Measurements from ENCODE around the gene PP2D1.
"Not testable (repeated sequence)": the region's sequence is repeated elsewhere in the genome, so short reads cannot be mapped to it uniquely, and the experiment has no call there.

PP2D1 gene

DNA sequence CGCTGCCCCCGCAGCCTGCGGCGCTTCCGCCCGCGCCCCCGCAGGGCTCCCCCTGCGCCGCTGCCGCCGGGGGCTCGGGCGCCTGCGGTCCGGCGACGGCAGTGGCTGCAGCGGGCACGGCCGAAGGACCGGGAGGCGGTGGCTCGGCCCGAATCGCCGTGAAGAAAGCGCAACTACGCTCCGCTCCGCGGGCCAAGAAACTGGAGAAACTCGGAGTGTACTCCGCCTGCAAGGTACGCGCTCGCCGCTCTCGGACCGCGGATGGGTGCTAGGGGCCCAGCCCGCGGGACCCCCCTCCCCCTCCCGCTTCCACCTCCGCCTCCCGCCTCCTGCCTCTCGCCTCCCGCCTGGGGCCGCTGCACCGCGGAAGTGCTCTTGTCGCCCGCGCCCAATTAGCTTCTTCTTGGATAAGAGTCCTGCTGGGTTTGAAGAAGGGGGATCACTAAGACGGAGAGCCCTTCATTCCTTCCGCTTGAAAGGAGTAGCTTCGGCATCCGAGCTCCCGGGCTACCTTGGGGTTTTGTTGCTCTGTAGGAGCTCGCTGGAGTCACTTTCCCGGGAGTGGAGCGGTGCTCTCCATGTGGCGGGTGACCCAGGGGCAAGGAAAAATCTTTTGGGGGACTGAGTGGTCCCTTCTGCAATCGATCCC lies 28.6 kb upstream of the PP2D1 start:
- ATAC-seq (peak; percentile 29), DNase-seq (peak; percentile 79)

- DNase-seq, result peak; percentile 86
- ATAC-seq, result peak; percentile 75
Measured at GRCh38 chr3:20039765-20040547, 27.9 kb upstream of the PP2D1 start, which contains the start of gene KAT2B. Gene KAT2B, plus strand, starts transcription at chr3:20040446. Its CDS starts 32 bp downstream, at chr3:20040478.

- ATAC-seq, result no peak
- no peak for DNase-seq
Measured at GRCh38 chr3:20039466-20039764, 27.4 kb upstream of the PP2D1 start.

GRCh38 chr3:20038699-20039465 lies 26.8 kb upstream of the PP2D1 start:
- ATAC-seq, result no peak

DNA sequence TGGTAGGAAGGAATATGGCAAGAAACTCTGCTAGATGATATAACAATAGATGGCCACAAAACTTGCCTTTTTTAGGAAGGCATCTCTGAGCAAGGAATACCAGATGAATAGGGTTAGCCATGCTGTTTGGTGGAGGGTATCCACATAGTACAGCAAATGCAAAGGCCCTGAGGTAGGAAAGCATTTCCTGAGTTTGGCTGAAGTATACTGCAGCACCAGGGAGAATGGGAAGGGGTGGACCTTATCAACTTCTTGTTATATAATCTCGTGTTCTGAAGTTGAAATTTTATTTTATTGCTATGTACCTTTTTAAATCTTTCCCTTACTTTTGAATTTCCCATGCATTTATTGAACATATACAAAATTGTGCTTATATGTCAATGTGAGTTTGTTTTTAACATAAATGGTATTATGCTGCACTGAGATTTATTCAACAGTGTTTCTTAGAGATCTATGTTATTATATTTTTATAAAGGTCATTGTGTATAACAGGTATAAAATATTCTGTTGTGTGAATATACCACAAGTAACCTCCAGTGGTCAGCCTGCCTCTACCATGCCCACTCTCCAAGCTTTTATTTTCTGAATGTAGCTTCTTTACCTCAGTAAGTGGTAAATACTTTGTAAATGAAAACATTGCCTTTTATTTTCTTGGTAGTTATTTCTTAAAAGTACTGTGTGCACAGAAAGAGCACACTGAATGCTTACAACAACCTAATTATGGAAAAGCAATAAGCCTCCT lies 25.4 kb upstream of the PP2D1 start:
- no peak for DNase-seq
- ATAC-seq, result no peak

More at GRCh38 chr3:20038699-20039465, 26.8 kb upstream of the PP2D1 start:
- DNase-seq, result no peak

GRCh38 chr3:20035019-20035418 lies 23.0 kb upstream of the PP2D1 start:
- no peak for ATAC-seq

DNA sequence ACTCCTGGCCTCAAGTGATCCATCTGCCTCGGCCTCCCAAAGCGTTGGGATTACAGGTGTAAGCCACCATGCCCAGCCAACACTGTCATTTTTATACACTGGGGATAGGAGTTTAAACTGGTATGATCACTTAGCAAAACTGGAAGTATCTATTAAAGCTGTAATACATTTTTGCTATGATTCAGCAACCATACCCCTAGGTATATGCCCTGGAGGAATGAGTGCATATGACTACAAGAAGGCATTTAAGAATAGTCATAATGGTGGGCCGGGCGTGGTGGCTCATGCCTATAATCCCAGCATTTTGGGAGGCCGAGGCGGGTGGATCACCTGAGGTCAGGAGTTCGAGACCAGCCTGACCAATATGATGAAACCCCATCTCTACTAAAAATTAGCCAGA lies 19.9 kb upstream of the PP2D1 start:
- DNase-seq, ATAC-seq: not testable (repeated sequence)

More at GRCh38 chr3:20035019-20035418, 23.0 kb upstream of the PP2D1 start:
- DNase-seq, result no peak

- ATAC-seq (no peak), DNase-seq (no peak)
Measured at GRCh38 chr3:20028905-20029331, 16.9 kb upstream of the PP2D1 start.

- no peak for ATAC-seq
- no peak for DNase-seq
Measured at GRCh38 chr3:20027136-20027535, 15.1 kb upstream of the PP2D1 start.

DNA sequence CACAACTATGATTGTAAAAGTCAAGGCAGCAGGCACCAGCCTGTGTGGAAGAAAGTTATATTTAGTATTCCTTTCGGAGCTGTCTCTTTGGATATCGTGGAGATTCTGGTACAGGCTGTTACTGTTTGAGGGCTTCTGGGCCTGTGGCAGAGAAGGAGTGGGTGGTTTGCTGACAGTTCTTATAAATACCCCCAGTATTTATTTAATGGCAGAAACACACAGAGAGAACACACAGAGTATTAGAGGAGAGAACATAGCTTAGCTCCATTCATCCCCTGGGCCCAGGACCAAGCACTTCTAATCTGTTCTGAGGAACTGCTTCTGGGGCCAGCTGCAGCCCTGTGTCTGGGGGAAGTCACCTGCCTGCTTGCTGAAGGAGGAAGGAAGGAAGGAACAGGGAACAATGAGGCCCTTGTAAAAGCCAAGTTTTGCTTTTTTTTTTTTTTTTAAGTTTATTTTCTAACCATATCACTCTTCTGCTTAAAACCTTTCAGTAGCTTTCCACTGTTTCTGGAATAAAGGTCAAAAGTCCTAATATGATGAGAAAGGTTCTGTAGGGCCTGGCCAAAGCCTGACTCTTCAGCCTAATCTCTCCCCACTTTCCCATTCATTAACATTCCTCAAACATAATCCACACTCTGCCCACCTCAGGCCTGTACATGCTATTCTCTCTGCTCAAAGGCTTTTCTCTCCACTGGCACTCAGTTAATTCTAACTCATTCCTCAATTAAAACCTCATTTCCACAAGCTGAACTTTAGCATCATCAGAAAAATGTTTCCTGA lies 11.8 kb upstream of the PP2D1 start:
- no peak for DNase-seq
- no peak for ATAC-seq

DNA sequence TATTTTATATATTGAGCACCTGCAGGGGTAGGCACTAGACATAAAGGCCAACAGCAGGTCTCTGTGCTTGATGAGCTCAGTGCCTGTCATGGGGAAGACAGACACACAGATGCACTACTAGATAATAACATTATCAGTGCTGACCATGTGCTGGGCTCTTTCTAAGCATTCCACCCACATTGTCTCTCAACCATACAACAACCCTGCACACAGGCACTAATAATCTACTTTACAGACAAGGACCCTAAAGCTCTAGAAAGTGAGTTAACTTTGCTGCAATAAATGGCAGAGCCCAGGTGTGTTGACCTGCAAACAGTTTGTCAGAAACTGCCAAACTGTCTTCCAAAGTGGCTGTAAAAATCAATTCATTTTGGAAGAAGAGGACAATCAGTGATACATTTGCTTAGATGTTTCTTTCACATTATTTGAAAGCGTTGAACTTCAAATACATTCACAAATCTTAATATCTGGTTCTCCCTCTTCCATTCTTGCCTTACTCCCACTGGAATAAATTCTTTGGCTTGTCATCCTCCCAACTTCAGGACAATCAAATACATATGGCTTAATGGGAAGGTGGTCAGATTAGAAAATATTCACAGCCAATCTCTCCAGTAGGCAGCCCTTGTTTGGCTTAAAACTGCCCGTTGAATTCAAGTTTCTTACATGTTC lies 11.0 kb upstream of the PP2D1 start:
- DNase-seq (no peak), ATAC-seq (no peak)

DNA sequence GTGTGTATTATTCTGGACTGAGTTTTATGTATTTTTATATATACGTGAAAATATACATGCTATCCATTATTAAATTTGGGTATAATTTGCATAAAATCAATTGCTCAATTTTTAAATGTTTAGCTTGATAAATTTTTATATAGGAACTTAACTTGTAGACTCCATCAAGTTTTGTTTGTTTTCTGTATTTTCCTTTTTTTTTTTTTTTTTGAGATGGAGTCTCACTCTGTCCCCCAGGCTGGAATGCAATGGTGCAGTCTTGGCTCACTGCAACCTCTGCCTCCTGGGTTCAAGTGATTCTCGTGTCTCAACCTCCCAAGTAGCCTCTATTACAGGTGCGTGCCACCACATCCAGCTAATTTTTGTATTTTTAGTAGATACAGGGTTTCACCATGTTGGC lies 4.0 kb upstream of the PP2D1 start:
- ATAC-seq, DNase-seq: not testable (repeated sequence)

DNA sequence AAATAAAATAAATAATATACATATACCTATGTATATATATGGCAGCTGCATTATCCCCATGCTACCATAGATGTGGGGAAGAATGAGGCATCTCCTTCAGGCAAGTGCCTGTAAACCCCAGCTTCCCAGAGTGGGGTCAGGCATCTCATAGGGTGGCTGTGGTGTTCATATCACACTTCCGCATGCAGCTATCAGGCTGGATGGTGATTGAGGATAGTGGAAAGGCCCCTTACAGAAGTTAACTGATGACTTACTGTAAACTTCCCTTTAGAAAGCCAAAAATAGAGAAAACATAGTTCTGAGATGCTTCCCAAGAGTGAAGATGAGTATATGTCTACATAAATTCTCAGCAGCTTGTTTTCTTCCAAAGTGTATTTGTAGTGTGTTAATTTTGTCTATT lies 3.5 kb upstream of the PP2D1 start:
- ATAC-seq, result no peak

GRCh38 chr3:20013396-20013795 lies 1.3 kb upstream of the PP2D1 start:
- ATAC-seq, result no peak
- no peak for DNase-seq

More for the DNA sequence above, 3.5 kb upstream of the PP2D1 start:
- no peak for DNase-seq

GRCh38 chr3:20008646-20009045 lies 3.4 kb downstream of the PP2D1 start:
- no peak for DNase-seq
- no peak for ATAC-seq

DNA sequence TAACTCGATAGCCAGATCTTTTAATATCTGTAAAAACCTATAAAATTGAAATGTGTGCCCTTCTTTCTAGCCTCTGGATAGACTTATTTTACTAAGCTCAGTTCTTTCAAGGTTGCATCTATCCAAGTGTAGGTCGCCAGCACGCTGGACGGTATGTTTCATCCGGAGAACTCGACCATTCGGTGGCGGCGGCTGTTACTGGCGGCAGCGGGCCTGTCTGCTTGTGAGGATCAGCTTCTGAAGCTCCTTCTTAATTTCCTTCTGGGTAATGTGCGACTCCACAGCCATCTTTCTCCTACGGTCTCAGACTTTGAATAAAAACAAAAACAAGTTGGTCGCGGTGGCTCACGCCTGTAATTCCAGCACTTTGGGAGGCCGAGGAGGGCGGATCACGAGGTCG lies 4.1 kb downstream of the PP2D1 start:
- ATAC-seq (no peak), DNase-seq (no peak)

DNA sequence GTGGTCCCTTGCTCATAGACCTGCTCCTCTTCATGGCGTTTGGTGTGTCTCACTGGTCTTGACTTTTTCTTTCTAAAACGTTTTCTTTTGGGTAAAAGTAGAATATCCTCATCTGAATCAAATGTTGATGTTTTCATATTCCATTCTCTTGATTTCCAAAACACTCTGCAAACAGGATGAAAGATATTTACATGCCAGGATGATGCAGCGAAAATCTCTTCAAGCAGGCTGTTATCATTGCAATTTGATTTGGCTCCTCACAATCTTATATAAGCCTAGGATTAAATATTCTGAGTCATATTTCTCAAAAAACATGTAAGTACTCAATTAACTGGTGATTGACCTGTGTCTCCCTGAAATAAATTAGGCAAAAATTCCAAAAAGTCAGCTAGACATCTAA lies 10.1 kb downstream of the PP2D1 start:
- ATAC-seq (no peak), DNase-seq (no peak)

- DNase-seq, result no peak
- no peak for ATAC-seq
Measured at GRCh38 chr3:19997502-19997901, 14.6 kb downstream of the PP2D1 start.

- DNase-seq (no peak), ATAC-seq (no peak)
Measured at GRCh38 chr3:19994796-19995195, 17.3 kb downstream of the PP2D1 start.

GRCh38 chr3:19988904-19989303 lies 23.2 kb downstream of the PP2D1 start:
- ATAC-seq, DNase-seq: not testable (repeated sequence)

- ATAC-seq (no peak), DNase-seq (no peak)
Measured at GRCh38 chr3:19972054-19972453, 40.0 kb downstream of the PP2D1 start.
